SK-N-SH (cell line): ENCODE results near the gene ST6GALNAC5. TPM values are rescaled to one million over a fixed set of nuclear protein-coding genes. Genes with fewer than 3 reads are reported as not detected.

ENCODE experiments used
- CTCF ChIA-PET: fragments of 300-600, 350-600 bp; formaldehyde crosslinking; extraction: SDS; loops from one replicate; lab custom pipeline; 2021; lab: Yijun Ruan, JAX
- POLR2A ChIA-PET: fragments of 350-600 bp; sonication (Branson Sonifier 250); formaldehyde crosslinking; extraction: SDS; loops from one replicate; lab custom pipeline; 2020; ENCODE audit warnings: antibody characterized with exemption, inconsistent platforms; lab: Yijun Ruan, JAX
- DNase-seq: peaks from one replicate; pipeline ENCODE4 v3.0.0; 2012
- H2AFZ ChIP-seq: fragments of 200-600 bp; sonication (generic); 2 replicates; pipeline ENCODE4 v1.8.1; 2016; ENCODE audit warnings: antibody characterized with exemption, mild to moderate bottlenecking, low read depth
- H3F3A ChIP-seq: fragments of 200-600 bp; sonication (generic); replicated peaks from 2 replicates; pipeline ENCODE3; 2016; ENCODE audit warnings: antibody characterized with exemption, mild to moderate bottlenecking; ENCODE audit not compliant: insufficient read depth
- H3K27ac ChIP-seq, 2 experiments: fragments of 200-500 bp in 1 of 2; fragments of 200-600 bp in 1 of 2; sonication (Bioruptor generic) in 1 of 2; sonication (generic), shearing (Covaris generic) in 1 of 2; 2 replicates each; pipeline versions ENCODE4 v1.5.1 to v1.6.1; 2014 to 2016; ENCODE audit warnings: low read depth in 2 of 2, inconsistent platforms in 1 of 2, low read length in 1 of 2, mild to moderate bottlenecking in 1 of 2, mixed read lengths in 1 of 2
- H3K27me3 ChIP-seq: fragments of 200-600 bp; sonication (generic), shearing (Covaris generic); 2 replicates; pipeline ENCODE4 v1.6.1; 2016; ENCODE audit warnings: mixed run types; ENCODE audit not compliant: insufficient read depth
- H3K36me3 ChIP-seq, 2 experiments: fragments of 200-500 bp in 1 of 2; fragments of 200-600 bp in 1 of 2; sonication (Bioruptor generic) in 1 of 2; sonication (generic) in 1 of 2; replicated peaks in 1 of 2; 2 replicates each; pipeline versions ENCODE3 to v1.5.1; 2014 to 2016; ENCODE audit warnings: low read length in 1 of 2, mild to moderate bottlenecking in 1 of 2; ENCODE audit not compliant: insufficient read depth in 2 of 2, control insufficient read depth in 1 of 2
- H3K4me1 ChIP-seq, 2 experiments: fragments of 200-500 bp in 1 of 2; fragments of 200-600 bp in 1 of 2; sonication (Bioruptor generic) in 1 of 2; sonication (generic), shearing (Covaris generic) in 1 of 2; 2 replicates each; pipeline versions ENCODE4 v1.5.1 to v1.6.1; 2014 to 2016; ENCODE audit warnings: low read depth in 1 of 2, low read length in 1 of 2, mixed run types in 1 of 2; ENCODE audit not compliant: insufficient read depth in 2 of 2, control insufficient read depth in 1 of 2
- H3K4me2 ChIP-seq: fragments of 200-600 bp; sonication (generic), shearing (Covaris generic); 2 replicates; pipeline ENCODE4 v1.6.1; 2017; ENCODE audit warnings: mixed run types
- H3K4me3 ChIP-seq, 2 experiments: fragments of 200-500 bp in 1 of 2; fragments of 200-600 bp in 1 of 2; sonication (Bioruptor generic) in 1 of 2; sonication (generic), shearing (Covaris generic) in 1 of 2; 2 replicates each; pipeline versions ENCODE4 v1.5.1 to v1.8.1; 2014 to 2016; ENCODE audit warnings: low read depth in 2 of 2, inconsistent platforms in 1 of 2, low read length in 1 of 2, mild to moderate bottlenecking in 1 of 2, mixed read lengths in 1 of 2, moderate library complexity in 1 of 2
- H3K79me2 ChIP-seq: fragments of 200-600 bp; sonication (generic); 2 replicates; pipeline ENCODE4 v1.8.1; 2017; ENCODE audit warnings: mild to moderate bottlenecking; ENCODE audit not compliant: insufficient read depth
- H3K9ac ChIP-seq: fragments of 200-600 bp; sonication (generic); 2 replicates; pipeline ENCODE4 v1.6.1; 2017; ENCODE audit warnings: mixed run types
- H3K9me2 ChIP-seq: fragments of 200-600 bp; sonication (generic); 2 replicates; pipeline ENCODE4 v1.6.1; 2017; ENCODE audit warnings: mixed run types
- H3K9me3 ChIP-seq: fragments of 200-600 bp; sonication (generic); 2 replicates; pipeline ENCODE4 v1.6.1; 2017; ENCODE audit warnings: mixed run types, mild to moderate bottlenecking, moderate library complexity
- H4K20me1 ChIP-seq: fragments of 200-600 bp; sonication (generic); 2 replicates; pipeline ENCODE4 v1.6.1; 2017; ENCODE audit warnings: mild to moderate bottlenecking, mixed run types; ENCODE audit not compliant: insufficient read depth
- CHD2 ChIP-seq: fragments of 150-350 bp; IDR thresholded peaks from 2 replicates; pipeline ENCODE4 v1.6.1; 2018; ENCODE audit warnings: low read length; ENCODE audit not compliant: partially characterized antibody
- CTCF ChIP-seq: fragments of 200-600 bp; sonication (generic); IDR thresholded peaks from 2 replicates; pipeline ENCODE4 v1.6.1; 2017; ENCODE audit warnings: antibody characterized with exemption, mild to moderate bottlenecking, moderate library complexity
- EZH2phosphoT487 ChIP-seq: fragments of 200-600 bp; sonication (generic); IDR thresholded peaks from 2 replicates; pipeline ENCODE4 v1.6.1; 2017; ENCODE audit warnings: low read depth, mixed run types, mild to moderate bottlenecking, antibody characterized with exemption, moderate library complexity, borderline replicate concordance
- GABPA ChIP-seq: IDR thresholded peaks from 2 replicates; pipeline ENCODE4 v1.4.0; 2012; ENCODE audit warnings: low read depth, mild to moderate bottlenecking
- GATA2 ChIP-seq: sonication (generic); formaldehyde crosslinking; IDR thresholded peaks from 2 replicates; pipeline ENCODE4 v1.5.0; 2020; ENCODE audit warnings: mild to moderate bottlenecking, missing genetic modification reagents
- JUND ChIP-seq: IDR thresholded peaks from 2 replicates; pipeline ENCODE4 v1.4.0; 2012
- MAX ChIP-seq: IDR thresholded peaks from 2 replicates; pipeline ENCODE4 v1.4.0; 2012; ENCODE audit warnings: low read depth
- MXI1 ChIP-seq: IDR thresholded peaks from 2 replicates; pipeline ENCODE4 v1.6.1; 2012; ENCODE audit warnings: mild to moderate bottlenecking, low read depth, low read length, improper control_type of control experiment
- RAD21 ChIP-seq: IDR thresholded peaks from 2 replicates; pipeline ENCODE4 v1.6.1; 2012; ENCODE audit warnings: mild to moderate bottlenecking, low read length
- RFX5 ChIP-seq: IDR thresholded peaks from 2 replicates; pipeline ENCODE4 v1.6.1; 2012; ENCODE audit warnings: mild to moderate bottlenecking, improper control_type of control experiment, low read length
- TCF12 ChIP-seq: IDR thresholded peaks from 2 replicates; pipeline ENCODE4 v1.4.0; 2012
- USF2 ChIP-seq: fragments of 150-350 bp; IDR thresholded peaks from 2 replicates; pipeline ENCODE4 v1.6.1; 2017; ENCODE audit warnings: antibody characterized with exemption, low read length, low read depth, borderline replicate concordance
- ZBTB33 ChIP-seq: IDR thresholded peaks from 2 replicates; pipeline ENCODE4 v1.4.0; 2012; ENCODE audit warnings: low read depth, borderline replicate concordance
- WGBS: methylation state at CpG from one replicate; pipeline ENCODE4 v1.1.6; 2017; ENCODE audit warnings: low lambda C conversion rate; 5-methylcytosine and 5-hydroxymethylcytosine counted together
- polyA plus RNA-seq, 3 experiments: library from polyadenylated mRNA; depleted of rRNA; stranded (reverse); fragments of >200 nt; gene quantifications; 2 replicates each; pipeline ENCODE4 v1.2.3, GENCODE V29; 2012

Gene ST6GALNAC5
- polyA plus RNA-seq, 1 of the 3 experiments (the other 2 are of a cell fraction): 10.6 TPM

- no peak overlapping the region for H3K27ac ChIP-seq
- no peaks in the 10 kb centered on the region for H3K36me3 ChIP-seq
- H2AFZ ChIP-seq: 0 out of 2 replicates have a peak overlapping the region, but pooled peaks have one; percentile 27
- H3K4me2 ChIP-seq: no peak overlapping the region
- DNase-seq: no peak
- ChIA-PET POLR2A (no interaction called here), CTCF (interaction anchor here (1.9 kb wide), 1 partner anchor 11 kb away, joined by 5 read pairs; no protein-coding TSS in a partner anchor)
- no peak overlapping the region for H3K9ac ChIP-seq
- 85% methylated on average over 2 of the region's 2 CpGs for WGBS
- H4K20me1 ChIP-seq: no peaks in the 10 kb centered on the region
- no peaks in the 10 kb centered on the region for H3K79me2 ChIP-seq
- H3K9me3 ChIP-seq: no peaks in the 10 kb centered on the region
- no peaks in the 10 kb centered on the region for H3K4me1 ChIP-seq
- H3K9me2 ChIP-seq: no peaks in the 10 kb centered on the region
- no peaks in the 10 kb centered on the region for H3F3A ChIP-seq
- no peaks in the 10 kb centered on the region for H3K27me3 ChIP-seq
- H3K4me3 ChIP-seq: no peak overlapping the region
- no peak for TF ChIP-seq ZBTB33
- no peak for TF ChIP-seq USF2
- no peak for TF ChIP-seq RFX5
- TF ChIP-seq RAD21: no peak
- no peak for TF ChIP-seq GATA2 (CRISPR knock-in tag)
- no peak for TF ChIP-seq EZH2phosphoT487
- no peak for TF ChIP-seq TCF12
Observed at GRCh38 chr1:76951153-76951552, 83.9 kb downstream of the ST6GALNAC5 start.

GRCh38 chr1:76955652-76956051, 88.4 kb downstream of the ST6GALNAC5 start:
- no peaks in the 10 kb centered on the region for H3K4me1 ChIP-seq
- ChIA-PET POLR2A (no interaction called here), CTCF (no interaction called here)
- H3K27ac ChIP-seq: no peak overlapping the region
- no peaks in the 10 kb centered on the region for H3K27me3 ChIP-seq
- H2AFZ ChIP-seq: no peak overlapping the region
- no peaks in the 10 kb centered on the region for H3F3A ChIP-seq
- H3K4me3 ChIP-seq: no peak overlapping the region
- H4K20me1 ChIP-seq: no peaks in the 10 kb centered on the region
- H3K9ac ChIP-seq: no peak overlapping the region
- no peaks in the 10 kb centered on the region for H3K9me2 ChIP-seq
- no peaks in the 10 kb centered on the region for H3K79me2 ChIP-seq
- TF ChIP-seq CTCF: no peak
- no peak for TF ChIP-seq MXI1
- TF ChIP-seq CHD2: no peak
- no peak for TF ChIP-seq MAX
- TF ChIP-seq GABPA: no peak
- no peak for TF ChIP-seq JUND
- TF ChIP-seq, all 33 proteins: peak for 0
- H3K9me3 ChIP-seq: no peaks in the 10 kb centered on the region
- H3K36me3 ChIP-seq: no peaks in the 10 kb centered on the region
- H3K4me2 ChIP-seq: no peak overlapping the region
- DNase-seq: no peak
